Globus pallidus (tissue), 1 donor: Measurements from ENCODE around the gene NUDT3.

Experiments used
- DNase-seq: peaks from one replicate; pipeline ENCODE4 v3.0.0-alpha.2; 2015; ENCODE audit warnings: low spot score

The NUDT3 gene

GRCh38 chr6:34239500-34239825 is 153.0 kb downstream of the NUDT3 start:
- no peak for DNase-seq

GRCh38 chr6:34238585-34239499 is 153.6 kb downstream of the NUDT3 start:
- DNase-seq = no peak

- peak; percentile 40 for DNase-seq
Measured at GRCh38 chr6:34237722-34238584, 154.5 kb downstream of the NUDT3 start.

- DNase-seq = no peak
Measured at GRCh38 chr6:34237316-34237721, 155.2 kb downstream of the NUDT3 start.

- DNase-seq = peak; percentile 88
Measured at GRCh38 chr6:34236443-34237315, 155.8 kb downstream of the NUDT3 start, which contains the start of gene HMGA1. TSS of gene HMGA1 (plus strand) at chr6:34236873. CDS start at chr6:34240781, 3,908 bp downstream.

GRCh38 chr6:34236131-34236442 is 156.4 kb downstream of the NUDT3 start:
- no peak for DNase-seq

GRCh38 chr6:34235307-34236130 is 156.9 kb downstream of the NUDT3 start:
- DNase-seq = no peak

GRCh38 chr6:34234667-34235306 is 157.7 kb downstream of the NUDT3 start:
- no peak for DNase-seq

- no peak for DNase-seq
Measured at GRCh38 chr6:34233867-34234266, 158.6 kb downstream of the NUDT3 start.

- DNase-seq = no peak
Measured at GRCh38 chr6:34232901-34233300, 159.6 kb downstream of the NUDT3 start.

GRCh38 chr6:34231566-34232336 is 160.7 kb downstream of the NUDT3 start:
- DNase-seq = no peak

GRCh38 chr6:34230653-34231371 is 161.7 kb downstream of the NUDT3 start:
- no peak for DNase-seq

GRCh38 chr6:34229877-34230276 is 162.6 kb downstream of the NUDT3 start:
- DNase-seq = no peak
